GM23338 (cell line): ENCODE data around the gene CYP20A1. TPM values are rescaled to one million over a fixed set of nuclear protein-coding genes. Genes with fewer than 3 reads are reported as not detected.

Experiments
- ATAC-seq: fragments of 200-7000 bp; cut with Tn5 transposase; 3 replicates; pipeline ENCODE4 v1.9.1; 2020
- DNase-seq: peaks from one replicate; pipeline ENCODE4 v3.0.0-alpha.2; 2015; ENCODE audit warnings: low spot score
- H2AFZ ChIP-seq: fragments of 200-600 bp; sonication (generic); 2 replicates; pipeline ENCODE4 v1.8.0; 2016; ENCODE audit warnings: antibody characterized with exemption, mild to moderate bottlenecking, moderate library complexity
- H3F3A ChIP-seq: fragments of 200-600 bp; sonication (generic); replicated peaks from 2 replicates; pipeline ENCODE4 v1.8.0; 2017; ENCODE audit warnings: antibody characterized with exemption, mixed run types, low read depth
- H3K27ac ChIP-seq: fragments of 200-600 bp; sonication (generic); 2 replicates; pipeline ENCODE4 v1.6.1; 2016; ENCODE audit warnings: low read depth
- H3K27me3 ChIP-seq: fragments of 200-600 bp; sonication (generic); 2 replicates; pipeline ENCODE4 v1.8.0; 2016; ENCODE audit warnings: mild to moderate bottlenecking, mixed run types, moderate library complexity; ENCODE audit not compliant: insufficient read depth
- H3K36me3 ChIP-seq: fragments of 200-600 bp; sonication (generic); 2 replicates; pipeline ENCODE4 v1.8.0; 2016; ENCODE audit warnings: mild to moderate bottlenecking; ENCODE audit not compliant: insufficient read depth
- H3K4me1 ChIP-seq: fragments of 200-600 bp; sonication (generic); 2 replicates; pipeline ENCODE4 v1.8.0; 2016; ENCODE audit warnings: mild to moderate bottlenecking, moderate library complexity; ENCODE audit not compliant: insufficient read depth
- H3K4me2 ChIP-seq: fragments of 200-600 bp; sonication (generic); 2 replicates; pipeline ENCODE4 v1.7.1; 2017; ENCODE audit warnings: mixed run types
- H3K4me3 ChIP-seq: fragments of 200-600 bp; sonication (generic); 2 replicates; pipeline ENCODE4 v1.6.1; 2016; ENCODE audit warnings: mixed run types
- H3K79me2 ChIP-seq: fragments of 200-600 bp; sonication (generic); replicated peaks from 2 replicates; pipeline ENCODE4 v1.8.0; 2017; ENCODE audit warnings: mild to moderate bottlenecking; ENCODE audit not compliant: insufficient read depth
- H3K9me2 ChIP-seq: fragments of 200-600 bp; sonication (generic); 2 replicates; pipeline ENCODE4 v1.8.0; 2017; ENCODE audit not compliant: insufficient read depth
- H4K20me1 ChIP-seq: fragments of 200-600 bp; sonication (generic); replicated peaks from 2 replicates; pipeline ENCODE4 v1.8.0; 2017; ENCODE audit warnings: mild to moderate bottlenecking; ENCODE audit not compliant: insufficient read depth
- H3K27ac Mint-ChIP-seq: 2 replicates; pipeline ENCODE4 v1.8.0; 2020; ENCODE audit warnings: inconsistent platforms, mild to moderate bottlenecking, moderate library complexity, mixed read lengths
- H3K27me3 Mint-ChIP-seq: 3 replicates; pipeline ENCODE4 v1.8.0; 2022; ENCODE audit warnings: low read depth, mild to moderate bottlenecking, moderate library complexity, mixed read lengths, inconsistent platforms; ENCODE audit not compliant: insufficient read depth, poor library complexity
- H3K36me3 Mint-ChIP-seq: 3 replicates; pipeline ENCODE4 v1.8.0; 2021; ENCODE audit warnings: low read depth, mild to moderate bottlenecking, inconsistent platforms, moderate library complexity, mixed read lengths
- H3K4me1 Mint-ChIP-seq: 3 replicates; pipeline ENCODE4 v1.8.0; 2020; ENCODE audit warnings: mild to moderate bottlenecking, inconsistent platforms, mixed read lengths
- H3K4me3 Mint-ChIP-seq: 3 replicates; pipeline ENCODE4 v1.8.0; 2021; ENCODE audit warnings: moderate library complexity, mild to moderate bottlenecking, inconsistent platforms, mixed read lengths
- H3K9me3 Mint-ChIP-seq: 3 replicates; pipeline ENCODE4 v1.8.0; 2020; ENCODE audit warnings: moderate library complexity, mild to moderate bottlenecking, inconsistent platforms, mixed read lengths
- CREB1 ChIP-seq: fragments of 250-450 bp; sonication (Bioruptor Pico); IDR thresholded peaks from 2 replicates; pipeline ENCODE4 v1.5.0; 2020; ENCODE audit warnings: low read depth, mild to moderate bottlenecking, moderate library complexity
- EZH2 ChIP-seq: fragments of 200-600 bp; sonication (generic); IDR thresholded peaks from one replicate; pipeline ENCODE4 v1.8.0; 2017; ENCODE audit warnings: antibody characterized with exemption, mild to moderate bottlenecking, low read depth; ENCODE audit not compliant: unreplicated experiment
- EZH2phosphoT487 ChIP-seq: fragments of 200-600 bp; sonication (generic); IDR thresholded peaks from one replicate; pipeline ENCODE4 v1.8.1; 2018; ENCODE audit warnings: antibody characterized with exemption; ENCODE audit not compliant: unreplicated experiment
- JUNB ChIP-seq: IDR thresholded peaks from one replicate; pipeline ENCODE4 v1.6.1; 2016; ENCODE audit warnings: antibody characterized with exemption; ENCODE audit not compliant: unreplicated experiment
- NANOG ChIP-seq: IDR thresholded peaks from 2 replicates; pipeline ENCODE4 v1.6.1; 2016; ENCODE audit warnings: antibody characterized with exemption, borderline replicate concordance
- POLR2AphosphoS5 ChIP-seq: IDR thresholded peaks from 2 replicates; pipeline ENCODE4 v1.6.1; 2016; ENCODE audit warnings: antibody characterized with exemption, low read depth
- STAT1 ChIP-seq: IDR thresholded peaks from one replicate; pipeline ENCODE4 v1.6.1; 2016; ENCODE audit warnings: antibody characterized with exemption; ENCODE audit not compliant: unreplicated experiment
- ZNF114 ChIP-seq: fragments of 250-450 bp; sonication (Bioruptor Pico); IDR thresholded peaks from 2 replicates; pipeline ENCODE4 v1.5.0; 2020; ENCODE audit warnings: mild to moderate bottlenecking, moderate library complexity
- ZNF331 ChIP-seq: fragments of 250-450 bp; sonication (Bioruptor Pico); IDR thresholded peaks from 2 replicates; pipeline ENCODE4 v1.5.0; 2020; ENCODE audit warnings: low read depth, mild to moderate bottlenecking, moderate library complexity
- polyA plus RNA-seq: library from polyadenylated mRNA; unstranded; fragments of >200 nt; fragmentation: Nextera tagmentation; extraction: Ambion mirVana; gene quantifications from 2 replicates; pipeline ENCODE4 v1.2.1, GENCODE V29; 2016
- total RNA-seq: library from RNA; depleted of rRNA; stranded (reverse); fragments of >200 nt; shearing (Covaris generic); gene quantifications from 2 replicates; pipeline ENCODE4 v1.2.3, GENCODE V29; 2014
- TF ChIP-seq, protein P1 (sequence below): fragments of 250-450 bp; sonication (Bioruptor Pico); IDR thresholded peaks from 2 replicates; pipeline ENCODE4 v1.5.0; 2020; ENCODE audit warnings: mild to moderate bottlenecking, moderate library complexity
- TF ChIP-seq, protein P2 (sequence below), 2 experiments: fragments of 200-600 bp in 1 of 2; sonication (generic) in 1 of 2; conservative IDR thresholded peaks; 2 replicates each; pipeline versions ENCODE4 v1.5.1 to v1.6.1; 2016 to 2017; ENCODE audit warnings: antibody characterized with exemption in 2 of 2, low read depth in 2 of 2, mild to moderate bottlenecking in 2 of 2, moderate library complexity in 1 of 2
- TF ChIP-seq, protein P3 (sequence below): IDR thresholded peaks from 2 replicates; pipeline ENCODE4 v1.6.1; 2016; ENCODE audit warnings: antibody characterized with exemption
- TF ChIP-seq, protein P4 (sequence below): IDR thresholded peaks from one replicate; pipeline ENCODE4 v1.6.1; 2018; ENCODE audit warnings: antibody characterized with exemption; ENCODE audit not compliant: unreplicated experiment

CYP20A1 gene
- total and polyA plus RNA-seq, 2 experiments from 2014 or later: 17.0 to 21.0 TPM

DNA sequence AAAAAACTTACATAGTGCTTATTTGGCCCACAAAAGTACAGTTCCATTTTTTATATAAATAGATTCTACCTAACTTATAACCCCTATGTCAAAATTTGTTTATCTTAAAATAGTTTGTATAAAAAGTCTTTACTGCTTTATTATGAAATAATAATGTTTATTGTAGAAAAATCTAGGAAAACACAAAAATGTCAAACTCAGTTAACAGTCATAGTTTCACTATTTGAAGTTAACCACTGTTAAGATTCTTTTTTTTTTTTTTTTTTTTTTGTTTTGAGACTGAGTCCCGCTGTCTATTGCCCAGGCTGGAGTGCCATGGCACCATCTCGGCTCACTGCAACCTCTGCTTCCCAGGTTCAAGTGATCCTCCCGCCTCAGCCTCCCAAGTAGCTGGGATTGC, 62.8 kb downstream of the CYP20A1 start:
- H3K36me3 Mint-ChIP-seq: peaks cover 17% of the 10 kb centered on the region; the same call in 2 of the 3 replicates
- ATAC-seq (no peak), DNase-seq (no peak)
- no peaks in the 10 kb centered on the region for H4K20me1 ChIP-seq
- no peak overlapping the region for H3K4me2 ChIP-seq
- H3K79me2 ChIP-seq: no peaks in the 10 kb centered on the region
- H3K4me1 ChIP-seq: no peaks in the 10 kb centered on the region
- H3K27ac ChIP-seq: no peak overlapping the region
- no peak overlapping the region for H3K4me3 Mint-ChIP-seq
- H3K4me3 ChIP-seq: no peak overlapping the region
- no peaks in the 10 kb centered on the region for H3F3A ChIP-seq
- TF ChIP-seq POLR2AphosphoS5 (no peak), EZH2 (no peak), ZNF331 (no peak), NANOG (no peak), EZH2phosphoT487 (no peak), JUNB (no peak), ZNF114 (CRISPR knock-in tag) (no peak), STAT1 (no peak), CREB1 (CRISPR knock-in tag) (no peak)
- TF ChIP-seq, protein P1, sequence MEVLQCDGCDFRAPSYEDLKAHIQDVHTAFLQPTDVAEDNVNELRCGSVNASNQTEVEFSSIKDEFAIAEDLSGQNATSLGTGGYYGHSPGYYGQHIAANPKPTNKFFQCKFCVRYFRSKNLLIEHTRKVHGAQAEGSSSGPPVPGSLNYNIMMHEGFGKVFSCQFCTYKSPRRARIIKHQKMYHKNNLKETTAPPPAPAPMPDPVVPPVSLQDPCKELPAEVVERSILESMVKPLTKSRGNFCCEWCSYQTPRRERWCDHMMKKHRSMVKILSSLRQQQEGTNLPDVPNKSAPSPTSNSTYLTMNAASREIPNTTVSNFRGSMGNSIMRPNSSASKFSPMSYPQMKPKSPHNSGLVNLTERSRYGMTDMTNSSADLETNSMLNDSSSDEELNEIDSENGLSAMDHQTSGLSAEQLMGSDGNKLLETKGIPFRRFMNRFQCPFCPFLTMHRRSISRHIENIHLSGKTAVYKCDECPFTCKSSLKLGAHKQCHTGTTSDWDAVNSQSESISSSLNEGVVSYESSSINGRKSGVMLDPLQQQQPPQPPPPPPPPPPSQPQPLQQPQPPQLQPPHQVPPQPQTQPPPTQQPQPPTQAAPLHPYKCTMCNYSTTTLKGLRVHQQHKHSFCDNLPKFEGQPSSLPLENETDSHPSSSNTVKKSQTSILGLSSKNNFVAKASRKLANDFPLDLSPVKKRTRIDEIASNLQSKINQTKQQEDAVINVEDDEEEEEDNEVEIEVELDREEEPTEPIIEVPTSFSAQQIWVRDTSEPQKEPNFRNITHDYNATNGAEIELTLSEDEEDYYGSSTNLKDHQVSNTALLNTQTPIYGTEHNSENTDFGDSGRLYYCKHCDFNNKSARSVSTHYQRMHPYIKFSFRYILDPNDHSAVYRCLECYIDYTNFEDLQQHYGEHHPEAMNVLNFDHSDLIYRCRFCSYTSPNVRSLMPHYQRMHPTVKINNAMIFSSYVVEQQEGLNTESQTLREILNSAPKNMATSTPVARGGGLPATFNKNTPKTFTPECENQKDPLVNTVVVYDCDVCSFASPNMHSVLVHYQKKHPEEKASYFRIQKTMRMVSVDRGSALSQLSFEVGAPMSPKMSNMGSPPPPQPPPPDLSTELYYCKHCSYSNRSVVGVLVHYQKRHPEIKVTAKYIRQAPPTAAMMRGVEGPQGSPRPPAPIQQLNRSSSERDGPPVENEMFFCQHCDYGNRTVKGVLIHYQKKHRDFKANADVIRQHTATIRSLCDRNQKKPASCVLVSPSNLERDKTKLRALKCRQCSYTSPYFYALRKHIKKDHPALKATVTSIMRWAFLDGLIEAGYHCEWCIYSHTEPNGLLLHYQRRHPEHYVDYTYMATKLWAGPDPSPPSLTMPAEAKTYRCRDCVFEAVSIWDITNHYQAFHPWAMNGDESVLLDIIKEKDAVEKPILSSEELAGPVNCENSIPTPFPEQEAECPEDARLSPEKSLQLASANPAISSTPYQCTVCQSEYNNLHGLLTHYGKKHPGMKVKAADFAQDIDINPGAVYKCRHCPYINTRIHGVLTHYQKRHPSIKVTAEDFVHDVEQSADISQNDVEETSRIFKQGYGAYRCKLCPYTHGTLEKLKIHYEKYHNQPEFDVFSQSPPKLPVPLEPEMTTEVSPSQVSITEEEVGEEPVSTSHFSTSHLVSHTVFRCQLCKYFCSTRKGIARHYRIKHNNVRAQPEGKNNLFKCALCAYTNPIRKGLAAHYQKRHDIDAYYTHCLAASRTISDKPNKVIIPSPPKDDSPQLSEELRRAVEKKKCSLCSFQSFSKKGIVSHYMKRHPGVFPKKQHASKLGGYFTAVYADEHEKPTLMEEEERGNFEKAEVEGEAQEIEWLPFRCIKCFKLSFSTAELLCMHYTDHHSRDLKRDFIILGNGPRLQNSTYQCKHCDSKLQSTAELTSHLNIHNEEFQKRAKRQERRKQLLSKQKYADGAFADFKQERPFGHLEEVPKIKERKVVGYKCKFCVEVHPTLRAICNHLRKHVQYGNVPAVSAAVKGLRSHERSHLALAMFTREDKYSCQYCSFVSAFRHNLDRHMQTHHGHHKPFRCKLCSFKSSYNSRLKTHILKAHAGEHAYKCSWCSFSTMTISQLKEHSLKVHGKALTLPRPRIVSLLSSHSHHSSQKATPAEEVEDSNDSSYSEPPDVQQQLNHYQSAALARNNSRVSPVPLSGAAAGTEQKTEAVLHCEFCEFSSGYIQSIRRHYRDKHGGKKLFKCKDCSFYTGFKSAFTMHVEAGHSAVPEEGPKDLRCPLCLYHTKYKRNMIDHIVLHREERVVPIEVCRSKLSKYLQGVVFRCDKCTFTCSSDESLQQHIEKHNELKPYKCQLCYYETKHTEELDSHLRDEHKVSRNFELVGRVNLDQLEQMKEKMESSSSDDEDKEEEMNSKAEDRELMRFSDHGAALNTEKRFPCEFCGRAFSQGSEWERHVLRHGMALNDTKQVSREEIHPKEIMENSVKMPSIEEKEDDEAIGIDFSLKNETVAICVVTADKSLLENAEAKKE: no peak
- TF ChIP-seq, protein P2, sequence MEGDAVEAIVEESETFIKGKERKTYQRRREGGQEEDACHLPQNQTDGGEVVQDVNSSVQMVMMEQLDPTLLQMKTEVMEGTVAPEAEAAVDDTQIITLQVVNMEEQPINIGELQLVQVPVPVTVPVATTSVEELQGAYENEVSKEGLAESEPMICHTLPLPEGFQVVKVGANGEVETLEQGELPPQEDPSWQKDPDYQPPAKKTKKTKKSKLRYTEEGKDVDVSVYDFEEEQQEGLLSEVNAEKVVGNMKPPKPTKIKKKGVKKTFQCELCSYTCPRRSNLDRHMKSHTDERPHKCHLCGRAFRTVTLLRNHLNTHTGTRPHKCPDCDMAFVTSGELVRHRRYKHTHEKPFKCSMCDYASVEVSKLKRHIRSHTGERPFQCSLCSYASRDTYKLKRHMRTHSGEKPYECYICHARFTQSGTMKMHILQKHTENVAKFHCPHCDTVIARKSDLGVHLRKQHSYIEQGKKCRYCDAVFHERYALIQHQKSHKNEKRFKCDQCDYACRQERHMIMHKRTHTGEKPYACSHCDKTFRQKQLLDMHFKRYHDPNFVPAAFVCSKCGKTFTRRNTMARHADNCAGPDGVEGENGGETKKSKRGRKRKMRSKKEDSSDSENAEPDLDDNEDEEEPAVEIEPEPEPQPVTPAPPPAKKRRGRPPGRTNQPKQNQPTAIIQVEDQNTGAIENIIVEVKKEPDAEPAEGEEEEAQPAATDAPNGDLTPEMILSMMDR (conservative IDR thresholded peaks at IDR 0.05; ENCODE audit: low read depth in 2 of 2): no peak
- TF ChIP-seq, protein P3, sequence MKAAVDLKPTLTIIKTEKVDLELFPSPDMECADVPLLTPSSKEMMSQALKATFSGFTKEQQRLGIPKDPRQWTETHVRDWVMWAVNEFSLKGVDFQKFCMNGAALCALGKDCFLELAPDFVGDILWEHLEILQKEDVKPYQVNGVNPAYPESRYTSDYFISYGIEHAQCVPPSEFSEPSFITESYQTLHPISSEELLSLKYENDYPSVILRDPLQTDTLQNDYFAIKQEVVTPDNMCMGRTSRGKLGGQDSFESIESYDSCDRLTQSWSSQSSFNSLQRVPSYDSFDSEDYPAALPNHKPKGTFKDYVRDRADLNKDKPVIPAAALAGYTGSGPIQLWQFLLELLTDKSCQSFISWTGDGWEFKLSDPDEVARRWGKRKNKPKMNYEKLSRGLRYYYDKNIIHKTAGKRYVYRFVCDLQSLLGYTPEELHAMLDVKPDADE: no peak
- TF ChIP-seq, protein P4, sequence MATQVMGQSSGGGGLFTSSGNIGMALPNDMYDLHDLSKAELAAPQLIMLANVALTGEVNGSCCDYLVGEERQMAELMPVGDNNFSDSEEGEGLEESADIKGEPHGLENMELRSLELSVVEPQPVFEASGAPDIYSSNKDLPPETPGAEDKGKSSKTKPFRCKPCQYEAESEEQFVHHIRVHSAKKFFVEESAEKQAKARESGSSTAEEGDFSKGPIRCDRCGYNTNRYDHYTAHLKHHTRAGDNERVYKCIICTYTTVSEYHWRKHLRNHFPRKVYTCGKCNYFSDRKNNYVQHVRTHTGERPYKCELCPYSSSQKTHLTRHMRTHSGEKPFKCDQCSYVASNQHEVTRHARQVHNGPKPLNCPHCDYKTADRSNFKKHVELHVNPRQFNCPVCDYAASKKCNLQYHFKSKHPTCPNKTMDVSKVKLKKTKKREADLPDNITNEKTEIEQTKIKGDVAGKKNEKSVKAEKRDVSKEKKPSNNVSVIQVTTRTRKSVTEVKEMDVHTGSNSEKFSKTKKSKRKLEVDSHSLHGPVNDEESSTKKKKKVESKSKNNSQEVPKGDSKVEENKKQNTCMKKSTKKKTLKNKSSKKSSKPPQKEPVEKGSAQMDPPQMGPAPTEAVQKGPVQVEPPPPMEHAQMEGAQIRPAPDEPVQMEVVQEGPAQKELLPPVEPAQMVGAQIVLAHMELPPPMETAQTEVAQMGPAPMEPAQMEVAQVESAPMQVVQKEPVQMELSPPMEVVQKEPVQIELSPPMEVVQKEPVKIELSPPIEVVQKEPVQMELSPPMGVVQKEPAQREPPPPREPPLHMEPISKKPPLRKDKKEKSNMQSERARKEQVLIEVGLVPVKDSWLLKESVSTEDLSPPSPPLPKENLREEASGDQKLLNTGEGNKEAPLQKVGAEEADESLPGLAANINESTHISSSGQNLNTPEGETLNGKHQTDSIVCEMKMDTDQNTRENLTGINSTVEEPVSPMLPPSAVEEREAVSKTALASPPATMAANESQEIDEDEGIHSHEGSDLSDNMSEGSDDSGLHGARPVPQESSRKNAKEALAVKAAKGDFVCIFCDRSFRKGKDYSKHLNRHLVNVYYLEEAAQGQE: no peak
- H3K36me3 ChIP-seq: no peaks in the 10 kb centered on the region
- no peaks in the 10 kb centered on the region for H3K9me2 ChIP-seq
- H3K27ac Mint-ChIP-seq: no peak overlapping the region
- H3K9me3 Mint-ChIP-seq: no peaks in the 10 kb centered on the region
- no peak overlapping the region for H2AFZ ChIP-seq
- H3K4me1 Mint-ChIP-seq: no peaks in the 10 kb centered on the region
- H3K27me3 Mint-ChIP-seq: peaks cover 3% of the 10 kb centered on the region
- H3K27me3 ChIP-seq: no peaks in the 10 kb centered on the region
